Activated naive CD4-positive, alpha-beta T cell treated with anti-CD3 and anti-CD28 coated beads for 36 hours (primary cell): ENCODE data around the gene GTF2H4. TPM values are rescaled to one million over a fixed set of nuclear protein-coding genes. Genes with fewer than 3 reads are reported as not detected.
"Not testable (repeated sequence)": the region's sequence is repeated elsewhere in the genome, so short reads cannot be mapped to it uniquely, and the experiment has no call there.

Experiments used
- CTCF ChIA-PET: fragments of 350-600 bp; sonication (Branson Sonifier 250); formaldehyde crosslinking; loops from one replicate; lab custom pipeline; 2021; ENCODE audit warnings: antibody characterized with exemption; lab: Charles Lee
- DNase-seq: peaks from one replicate; pipeline ENCODE4 v3.0.0-alpha.2; 2020
- H3K27ac Mint-ChIP-seq: one replicate; pipeline ENCODE4 v1.8.0; 2021; ENCODE audit warnings: mild to moderate bottlenecking, mixed read lengths
- H3K27me3 Mint-ChIP-seq: one replicate; pipeline ENCODE4 v1.8.0; 2021; ENCODE audit warnings: low read depth, mixed read lengths
- H3K36me3 Mint-ChIP-seq: one replicate; pipeline ENCODE4 v1.8.0; 2021; ENCODE audit warnings: low read depth, mixed read lengths
- H3K4me1 Mint-ChIP-seq: one replicate; pipeline ENCODE4 v1.8.0; 2021; ENCODE audit warnings: low read depth, mixed read lengths
- H3K4me3 Mint-ChIP-seq: one replicate; pipeline ENCODE4 v1.8.0; 2021; ENCODE audit warnings: mild to moderate bottlenecking, moderate library complexity, mixed read lengths
- H3K9me3 Mint-ChIP-seq: one replicate; pipeline ENCODE4 v1.8.0; 2021; ENCODE audit warnings: mixed read lengths
- intact Hi-C: fragments of 100-400 bp; cut with micrococcal nuclease; formaldehyde crosslinking; loops from one replicate; pipeline ENCODE4 v1.15.1; 2023
- total RNA-seq, 2 experiments: library from RNA; stranded (reverse); gene quantifications; one replicate each; pipeline ENCODE4 v1.2.3, GENCODE V29; 2021

GTF2H4 gene
- total RNA-seq, 2 experiments from 2014 or later: 33.3 to 42.4 TPM

GRCh38 chr6:30915591-30915946 is 7.6 kb downstream of the GTF2H4 start:
- Mint-ChIP-seq H3K27ac (peak overlapping the region; percentile 26), H3K27me3 (no peaks in the 10 kb centered on the region), H3K36me3 (peaks cover 41% of the 10 kb centered on the region)

GRCh38 chr6:30917041-30917440 is 9.0 kb downstream of the GTF2H4 start:
- CTCF ChIA-PET: interaction anchor here (4.7 to 5.8 kb wide), 2 partner anchors 88 to 164 kb away, joined by 39 to 73 read pairs; no protein-coding TSS in a partner anchor
- H3K4me3 Mint-ChIP-seq: no peak overlapping the region
- no peaks in the 10 kb centered on the region for H3K27me3 Mint-ChIP-seq
- H3K27ac Mint-ChIP-seq: peak overlapping the region; percentile 16
- no peak for DNase-seq
- peaks cover 40% of the 10 kb centered on the region for H3K36me3 Mint-ChIP-seq
- H3K9me3 Mint-ChIP-seq: no peaks in the 10 kb centered on the region
- peaks cover 26% of the 10 kb centered on the region for H3K4me1 Mint-ChIP-seq
- intact Hi-C loops: no loop called here

More at GRCh38 chr6:30915591-30915946, 7.6 kb downstream of the GTF2H4 start:
- Mint-ChIP-seq H3K4me3 (peak overlapping the region; percentile 87), H3K4me1 (peaks cover 26% of the 10 kb centered on the region), H3K9me3 (no peaks in the 10 kb centered on the region)
- peak; percentile 21 for DNase-seq
- CTCF ChIA-PET: interaction anchor here (0.5 to 5.8 kb wide), 19 partner anchors 10 to 185 kb away, joined by 3 to 73 read pairs (median 5); no protein-coding TSS in a partner anchor
- intact Hi-C loops: loop anchor here (1.0 kb wide), 4 partner anchors 127 to 172 kb away; no protein-coding TSS in a partner anchor

- CTCF ChIA-PET: interaction anchor here (5.8 kb wide), 1 partner anchor 163 kb away, joined by 73 read pairs; no protein-coding TSS in a partner anchor
- Mint-ChIP-seq H3K27ac (no peak overlapping the region), H3K36me3 (peaks cover 39% of the 10 kb centered on the region), H3K4me1 (peaks cover 26% of the 10 kb centered on the region), H3K9me3 (no peaks in the 10 kb centered on the region), H3K27me3 (no peaks in the 10 kb centered on the region), H3K4me3 (no peak overlapping the region)
- DNase-seq: no peak
- intact Hi-C loops: no loop called here
These were observed 9.5 kb downstream of the GTF2H4 start for GRCh38 chr6:30917487-30917886.

- DNase-seq: no peak
These were observed 10.7 kb downstream of the GTF2H4 start for GRCh38 chr6:30918670-30919069.

GRCh38 chr6:30922447-30922852 is 14.4 kb downstream of the GTF2H4 start:
- CTCF ChIA-PET: no interaction called here
- intact Hi-C loops: no loop called here
- Mint-ChIP-seq H3K27ac (no peak overlapping the region), H3K4me1 (peaks cover 2% of the 10 kb centered on the region), H3K36me3 (peaks cover 31% of the 10 kb centered on the region), H3K27me3 (no peaks in the 10 kb centered on the region), H3K4me3 (no peak overlapping the region), H3K9me3 (no peaks in the 10 kb centered on the region)
- no peak for DNase-seq

More at GRCh38 chr6:30918670-30919069, 10.7 kb downstream of the GTF2H4 start:
- Mint-ChIP-seq H3K27ac (no peak overlapping the region), H3K36me3 (peaks cover 34% of the 10 kb centered on the region), H3K4me3 (no peak overlapping the region), H3K27me3 (no peaks in the 10 kb centered on the region), H3K9me3 (no peaks in the 10 kb centered on the region), H3K4me1 (peaks cover 20% of the 10 kb centered on the region)
- CTCF ChIA-PET: interaction anchor here (0.6 to 2.1 kb wide), 4 partner anchors 78 to 169 kb away, joined by 3 to 7 read pairs (median 5); no protein-coding TSS in a partner anchor
- intact Hi-C loops: no loop called here

- H3K27ac Mint-ChIP-seq, H3K27me3 Mint-ChIP-seq, H3K9me3 Mint-ChIP-seq, H3K4me3 Mint-ChIP-seq, intact Hi-C loops, CTCF ChIA-PET, H3K4me1 Mint-ChIP-seq, DNase-seq: not testable (repeated sequence)
- peaks cover 37% of the 10 kb centered on the region for H3K36me3 Mint-ChIP-seq
These were observed 16.1 kb downstream of the GTF2H4 start for GRCh38 chr6:30924040-30924627.

- CTCF ChIA-PET: interaction anchor here (1.2 kb wide), 1 partner anchor 11 kb away, joined by 4 read pairs; no protein-coding TSS in a partner anchor
- Mint-ChIP-seq H3K27me3 (no peaks in the 10 kb centered on the region), H3K4me3 (no peak overlapping the region), H3K36me3 (peaks cover 25% of the 10 kb centered on the region), H3K9me3 (peaks cover 3% of the 10 kb centered on the region), H3K4me1 (no peaks in the 10 kb centered on the region), H3K27ac (no peak overlapping the region)
- no peak for DNase-seq
- intact Hi-C loops: no loop called here
These were observed 18.6 kb downstream of the GTF2H4 start for GRCh38 chr6:30926644-30927043.

- H3K9me3 Mint-ChIP-seq, H3K27me3 Mint-ChIP-seq, intact Hi-C loops, DNase-seq, H3K4me3 Mint-ChIP-seq, H3K27ac Mint-ChIP-seq, H3K4me1 Mint-ChIP-seq: not testable (repeated sequence)
- H3K36me3 Mint-ChIP-seq: peaks cover 25% of the 10 kb centered on the region
- CTCF ChIA-PET: interaction anchor here (1.2 kb wide), 1 partner anchor 12 kb away, joined by 4 read pairs; no protein-coding TSS in a partner anchor
These were observed 19.1 kb downstream of the GTF2H4 start for GRCh38 chr6:30927080-30927479.

- no peak for DNase-seq
- Mint-ChIP-seq H3K9me3 (peaks cover 3% of the 10 kb centered on the region), H3K4me1 (no peaks in the 10 kb centered on the region), H3K4me3 (no peak overlapping the region), H3K27me3 (no peaks in the 10 kb centered on the region), H3K36me3 (peaks cover 23% of the 10 kb centered on the region), H3K27ac (no peak overlapping the region)
- intact Hi-C loops: no loop called here
- CTCF ChIA-PET: interaction anchor here (2.4 kb wide), 1 partner anchor 13 kb away, joined by 11 read pairs; no protein-coding TSS in a partner anchor
These were observed 20.7 kb downstream of the GTF2H4 start for GRCh38 chr6:30928677-30929076.

- Mint-ChIP-seq H3K36me3 (peaks cover 23% of the 10 kb centered on the region), H3K4me1 (no peaks in the 10 kb centered on the region), H3K4me3 (no peak overlapping the region), H3K27ac (no peak overlapping the region), H3K9me3 (peaks cover 3% of the 10 kb centered on the region), H3K27me3 (no peaks in the 10 kb centered on the region)
- no peak for DNase-seq
- CTCF ChIA-PET: interaction anchor here (2.4 kb wide), 1 partner anchor 15 kb away, joined by 11 read pairs; no protein-coding TSS in a partner anchor
- intact Hi-C loops: no loop called here
These were observed 22.5 kb downstream of the GTF2H4 start for GRCh38 chr6:30930506-30930905.

GRCh38 chr6:30931272-30931671 is 23.3 kb downstream of the GTF2H4 start:
- Mint-ChIP-seq H3K4me1 (no peaks in the 10 kb centered on the region), H3K9me3 (peaks cover 3% of the 10 kb centered on the region), H3K4me3 (no peak overlapping the region), H3K36me3 (peaks cover 23% of the 10 kb centered on the region), H3K27me3 (no peaks in the 10 kb centered on the region), H3K27ac (no peak overlapping the region)
- intact Hi-C loops: no loop called here
- CTCF ChIA-PET: interaction anchor here (0.7 kb wide), 2 partner anchors 50 to 131 kb away, joined by 3 to 4 read pairs; no protein-coding TSS in a partner anchor
- no peak for DNase-seq

GRCh38 chr6:30931969-30932645 is 24.1 kb downstream of the GTF2H4 start, which contains the start of gene SFTA2:
TSS of gene SFTA2 (minus strand) at chr6:30932170. CDS start at chr6:30932096, 74 bp downstream.
- DNase-seq: no peak
- Mint-ChIP-seq H3K4me1 (no peaks in the 10 kb centered on the region), H3K36me3 (peaks cover 17% of the 10 kb centered on the region), H3K27ac (no peak within 1 kb of the TSS), H3K9me3 (peaks cover 3% of the 10 kb centered on the region), H3K27me3 (no peaks in the 10 kb centered on the region), H3K4me3 (no peak within 1 kb of the TSS)
- intact Hi-C loops: no loop called here
- CTCF ChIA-PET: interaction anchor here (0.7 kb wide), 2 partner anchors 49 to 130 kb away, joined by 3 to 4 read pairs; no protein-coding TSS in a partner anchor
